GM11168 (cell line): Measurements from ENCODE around the gene PEAR1.

Experiments used
- in situ Hi-C: fragments of 300-500 bp; cut with MboI; formaldehyde crosslinking; loops from one replicate; pipeline ENCODE4 v1.12.0; 2022; ENCODE audit warnings: low sequenced_read_pairs; ENCODE audit not compliant: unreplicated experiment

The PEAR1 gene, protein sequence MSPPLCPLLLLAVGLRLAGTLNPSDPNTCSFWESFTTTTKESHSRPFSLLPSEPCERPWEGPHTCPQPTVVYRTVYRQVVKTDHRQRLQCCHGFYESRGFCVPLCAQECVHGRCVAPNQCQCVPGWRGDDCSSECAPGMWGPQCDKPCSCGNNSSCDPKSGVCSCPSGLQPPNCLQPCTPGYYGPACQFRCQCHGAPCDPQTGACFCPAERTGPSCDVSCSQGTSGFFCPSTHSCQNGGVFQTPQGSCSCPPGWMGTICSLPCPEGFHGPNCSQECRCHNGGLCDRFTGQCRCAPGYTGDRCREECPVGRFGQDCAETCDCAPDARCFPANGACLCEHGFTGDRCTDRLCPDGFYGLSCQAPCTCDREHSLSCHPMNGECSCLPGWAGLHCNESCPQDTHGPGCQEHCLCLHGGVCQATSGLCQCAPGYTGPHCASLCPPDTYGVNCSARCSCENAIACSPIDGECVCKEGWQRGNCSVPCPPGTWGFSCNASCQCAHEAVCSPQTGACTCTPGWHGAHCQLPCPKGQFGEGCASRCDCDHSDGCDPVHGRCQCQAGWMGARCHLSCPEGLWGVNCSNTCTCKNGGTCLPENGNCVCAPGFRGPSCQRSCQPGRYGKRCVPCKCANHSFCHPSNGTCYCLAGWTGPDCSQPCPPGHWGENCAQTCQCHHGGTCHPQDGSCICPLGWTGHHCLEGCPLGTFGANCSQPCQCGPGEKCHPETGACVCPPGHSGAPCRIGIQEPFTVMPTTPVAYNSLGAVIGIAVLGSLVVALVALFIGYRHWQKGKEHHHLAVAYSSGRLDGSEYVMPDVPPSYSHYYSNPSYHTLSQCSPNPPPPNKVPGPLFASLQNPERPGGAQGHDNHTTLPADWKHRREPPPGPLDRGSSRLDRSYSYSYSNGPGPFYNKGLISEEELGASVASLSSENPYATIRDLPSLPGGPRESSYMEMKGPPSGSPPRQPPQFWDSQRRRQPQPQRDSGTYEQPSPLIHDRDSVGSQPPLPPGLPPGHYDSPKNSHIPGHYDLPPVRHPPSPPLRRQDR

GRCh38 chr1:156893048-156893953, at the start of gene PEAR1:
TSS of gene PEAR1 (plus strand) at chr1:156893718. CDS start at chr1:156903927, 10,209 bp downstream.
- in situ Hi-C loops = no loop called here

GRCh38 chr1:156844102-156844501, 49.4 kb upstream of the PEAR1 start:
- in situ Hi-C loops = no loop called here

- in situ Hi-C loops = no loop called here
These were observed 48.9 kb upstream of the PEAR1 start for GRCh38 chr1:156844638-156845037.

- in situ Hi-C loops = no loop called here
These were observed 48.2 kb upstream of the PEAR1 start for GRCh38 chr1:156845055-156845952.

- in situ Hi-C loops = no loop called here
These were observed 47.5 kb upstream of the PEAR1 start for GRCh38 chr1:156845953-156846545.

- in situ Hi-C loops = no loop called here
These were observed 46.9 kb upstream of the PEAR1 start for GRCh38 chr1:156846643-156847042.

GRCh38 chr1:156847591-156848460, 45.7 kb upstream of the PEAR1 start:
- in situ Hi-C loops = no loop called here

- in situ Hi-C loops = no loop called here
These were observed 44.9 kb upstream of the PEAR1 start for GRCh38 chr1:156848461-156849150.

GRCh38 chr1:156849151-156849496, 44.4 kb upstream of the PEAR1 start:
- in situ Hi-C loops = no loop called here

GRCh38 chr1:156851779-156852417, 41.6 kb upstream of the PEAR1 start:
- in situ Hi-C loops = no loop called here

DNA sequence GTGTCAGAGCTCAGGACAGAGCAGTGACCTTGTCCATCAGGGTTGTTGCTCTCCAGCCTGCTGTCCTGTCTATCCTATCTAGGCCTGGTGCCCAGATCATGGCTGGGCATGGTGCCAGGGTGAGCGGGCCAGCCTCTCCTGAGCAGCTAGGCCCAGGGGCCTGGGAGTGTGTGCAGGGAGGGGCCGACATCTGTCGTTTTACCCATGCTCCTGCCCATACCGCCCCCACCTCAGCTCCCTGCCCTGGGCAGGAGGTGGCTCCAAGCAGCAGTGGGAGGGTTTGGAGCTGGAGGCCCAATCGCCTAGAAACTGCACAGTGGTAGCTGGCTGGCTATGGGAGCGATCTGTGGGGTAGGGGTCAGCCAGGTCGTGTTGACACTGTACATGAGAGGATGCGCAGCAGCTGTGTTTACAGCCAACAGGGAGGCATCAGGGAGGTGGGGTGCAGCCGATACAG, 41.1 kb upstream of the PEAR1 start:
- in situ Hi-C loops = no loop called here

DNA sequence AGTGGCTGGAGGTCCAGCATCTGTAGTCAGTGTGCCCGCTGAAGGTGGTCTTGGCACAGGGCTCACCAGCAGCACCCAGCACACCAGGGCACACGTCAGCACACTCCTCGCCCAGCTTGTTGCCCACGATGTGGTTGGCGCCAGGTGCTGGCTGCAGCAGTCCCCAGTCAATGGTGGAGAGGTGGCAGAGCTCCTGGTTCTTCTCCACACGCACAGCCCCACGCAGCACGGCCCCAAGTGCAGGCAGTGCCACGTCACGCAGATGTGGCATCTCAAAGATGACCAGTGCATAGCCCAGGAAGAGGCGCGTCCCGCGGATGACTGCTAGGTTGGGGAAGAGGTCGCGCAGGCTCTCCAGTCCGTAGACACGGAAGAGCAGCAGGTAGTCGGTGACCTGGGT, 39.8 kb upstream of the PEAR1 start:
- in situ Hi-C loops = no loop called here

- in situ Hi-C loops = no loop called here
These were observed 38.9 kb upstream of the PEAR1 start for GRCh38 chr1:156854634-156855033.

GRCh38 chr1:156856282-156856785, 37.2 kb upstream of the PEAR1 start:
- in situ Hi-C loops = no loop called here

DNA sequence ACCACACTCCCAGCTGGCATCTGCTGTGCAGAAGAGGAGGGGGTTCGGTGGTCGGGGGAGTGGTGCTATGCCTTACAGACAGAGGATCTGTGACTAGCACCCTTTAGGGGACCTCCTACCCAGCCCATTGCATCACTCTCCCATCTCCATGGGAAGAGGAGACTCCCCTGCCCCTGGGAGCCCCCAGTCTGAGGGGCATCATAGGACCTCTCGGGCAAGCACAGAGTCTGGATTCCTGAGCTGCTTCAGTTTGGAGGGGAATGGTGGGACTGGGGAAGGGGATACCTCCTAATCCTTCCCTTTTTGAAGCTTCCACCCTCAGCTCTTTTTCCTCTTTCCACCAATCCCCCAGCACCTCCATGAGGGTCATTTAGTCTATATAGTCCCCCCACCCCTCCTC, 36.0 kb upstream of the PEAR1 start:
- in situ Hi-C loops = no loop called here

DNA sequence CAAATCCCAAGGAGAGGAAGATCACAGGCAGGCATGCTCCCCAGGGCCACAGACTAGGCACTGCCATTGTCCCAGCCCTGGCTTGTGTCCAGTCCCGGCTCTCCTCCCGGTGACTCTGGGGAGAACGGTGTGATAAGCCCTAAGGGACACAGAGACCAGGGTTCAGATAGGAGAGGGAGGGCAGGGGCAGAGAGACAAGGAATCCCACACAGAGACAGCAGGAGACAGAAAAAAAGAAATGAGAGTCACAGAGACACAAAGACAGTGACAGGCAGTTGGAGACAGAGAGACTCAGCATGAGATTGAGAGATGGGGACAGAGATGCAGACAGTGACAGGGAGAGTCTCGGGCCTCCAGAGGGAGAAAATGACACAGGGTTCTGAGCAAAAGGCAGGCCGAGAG, 35.0 kb upstream of the PEAR1 start:
- in situ Hi-C loops = no loop called here
